Mononuclear cell (primary cell): Measurements from ENCODE around the gene PERCC1. TPM values are rescaled to one million over a fixed set of nuclear protein-coding genes. Genes with fewer than 3 reads are reported as not detected.
A peak's percentile ranks its signal among the peaks of the same experiment; 100 is the strongest.

Source experiments
- H3K27me3 ChIP-seq: 2 replicates; pipeline ENCODE4 v1.6.0; 2011; ENCODE audit warnings: low read length, control low read depth; ENCODE audit not compliant: insufficient read depth
- H3K4me1 ChIP-seq: 2 replicates; pipeline ENCODE4 v1.5.1; 2011; ENCODE audit warnings: mild to moderate bottlenecking, low read length, control low read depth; ENCODE audit not compliant: insufficient read depth
- H3K4me3 ChIP-seq: 2 replicates; pipeline ENCODE4 v1.5.1; 2011; ENCODE audit warnings: mild to moderate bottlenecking, low read length, moderate library complexity
- H3K9me3 ChIP-seq: 2 replicates; pipeline ENCODE4 v1.5.1; 2011; ENCODE audit warnings: low read depth, mild to moderate bottlenecking, control low read depth, low read length
- total RNA-seq: library from RNA; depleted of rRNA; stranded (reverse); fragments of >200 nt; gene quantifications from one replicate; pipeline ENCODE4 v1.2.3, GENCODE V29; 2012

PERCC1 gene
- total RNA-seq, 1 donor = 0.84 TPM

- Histone ChIP-seq H3K27me3 (no peaks in the 10 kb centered on the region), H3K4me1 (no peaks in the 10 kb centered on the region), H3K9me3 (no peaks in the 10 kb centered on the region), H3K4me3 (no peak overlapping the region)
Measured at GRCh38 chr16:1401061-1401757, 29.7 kb upstream of the PERCC1 start.

GRCh38 chr16:1401758-1402154 is 29.1 kb upstream of the PERCC1 start:
- H3K4me3 ChIP-seq = no peak overlapping the region
- H3K9me3 ChIP-seq = no peaks in the 10 kb centered on the region
- H3K27me3 ChIP-seq = no peaks in the 10 kb centered on the region
- no peaks in the 10 kb centered on the region for H3K4me1 ChIP-seq

- Histone ChIP-seq H3K4me3 (no peak overlapping the region), H3K27me3 (no peaks in the 10 kb centered on the region), H3K9me3 (no peaks in the 10 kb centered on the region), H3K4me1 (peaks cover 8% of the 10 kb centered on the region)
Measured at GRCh38 chr16:1403036-1403435, 27.8 kb upstream of the PERCC1 start.

- H3K9me3 ChIP-seq = no peaks in the 10 kb centered on the region
- H3K27me3 ChIP-seq = no peaks in the 10 kb centered on the region
- peaks cover 13% of the 10 kb centered on the region for H3K4me1 ChIP-seq
- H3K4me3 ChIP-seq = no peak overlapping the region
Measured at GRCh38 chr16:1403733-1404132, 27.1 kb upstream of the PERCC1 start.

GRCh38 chr16:1407753-1408152 is 23.1 kb upstream of the PERCC1 start:
- Histone ChIP-seq H3K9me3 (no peaks in the 10 kb centered on the region), H3K4me1 (peaks cover 18% of the 10 kb centered on the region), H3K27me3 (no peaks in the 10 kb centered on the region), H3K4me3 (no peak overlapping the region)

GRCh38 chr16:1408171-1408837 is 22.6 kb upstream of the PERCC1 start:
- H3K27me3 ChIP-seq = no peaks in the 10 kb centered on the region
- H3K9me3 ChIP-seq = no peaks in the 10 kb centered on the region
- H3K4me1 ChIP-seq = peaks cover 23% of the 10 kb centered on the region
- no peak overlapping the region for H3K4me3 ChIP-seq

GRCh38 chr16:1412847-1413246 is 18.0 kb upstream of the PERCC1 start:
- no peaks in the 10 kb centered on the region for H3K9me3 ChIP-seq
- H3K4me3 ChIP-seq = no peak overlapping the region
- H3K27me3 ChIP-seq = no peaks in the 10 kb centered on the region
- peaks cover 22% of the 10 kb centered on the region for H3K4me1 ChIP-seq

GRCh38 chr16:1413684-1414531 is 17.0 kb upstream of the PERCC1 start:
- H3K4me1 ChIP-seq = peaks cover 14% of the 10 kb centered on the region
- no peaks in the 10 kb centered on the region for H3K27me3 ChIP-seq
- peak overlapping the region; percentile 77 for H3K4me3 ChIP-seq
- H3K9me3 ChIP-seq = no peaks in the 10 kb centered on the region

- H3K4me1 ChIP-seq = peaks cover 21% of the 10 kb centered on the region
- no peaks in the 10 kb centered on the region for H3K9me3 ChIP-seq
- peak within 1 kb of the TSS; percentile 77 for H3K4me3 ChIP-seq
- H3K27me3 ChIP-seq = no peaks in the 10 kb centered on the region
Measured at GRCh38 chr16:1414532-1415260, 16.2 kb upstream of the PERCC1 start, which contains the start of gene UNKL. Gene UNKL, minus strand, starts transcription at chr16:1414704. Its CDS starts 13 bp downstream, at chr16:1414691.

- Histone ChIP-seq H3K9me3 (no peaks in the 10 kb centered on the region), H3K27me3 (no peaks in the 10 kb centered on the region), H3K4me1 (peaks cover 33% of the 10 kb centered on the region), H3K4me3 (no peak overlapping the region)
Measured at GRCh38 chr16:1416521-1416941, 14.3 kb upstream of the PERCC1 start.

- Histone ChIP-seq H3K4me1 (peaks cover 21% of the 10 kb centered on the region), H3K27me3 (no peaks in the 10 kb centered on the region), H3K4me3 (peak overlapping the region; percentile 63)
Measured at GRCh38 chr16:1420111-1420539, 10.8 kb upstream of the PERCC1 start.

GRCh38 chr16:1422076-1422475 is 8.8 kb upstream of the PERCC1 start:
- H3K9me3 ChIP-seq = no peaks in the 10 kb centered on the region
- no peaks in the 10 kb centered on the region for H3K27me3 ChIP-seq
- peaks cover 21% of the 10 kb centered on the region for H3K4me1 ChIP-seq
- no peak overlapping the region for H3K4me3 ChIP-seq

More at GRCh38 chr16:1420111-1420539, 10.8 kb upstream of the PERCC1 start:
- no peaks in the 10 kb centered on the region for H3K9me3 ChIP-seq

GRCh38 chr16:1424028-1424427 is 6.8 kb upstream of the PERCC1 start:
- Histone ChIP-seq H3K4me1 (peaks cover 27% of the 10 kb centered on the region), H3K9me3 (no peaks in the 10 kb centered on the region), H3K4me3 (no peak overlapping the region), H3K27me3 (no peaks in the 10 kb centered on the region)

- H3K4me1 ChIP-seq = peaks cover 14% of the 10 kb centered on the region
Measured at GRCh38 chr16:1425616-1426370, 5.1 kb upstream of the PERCC1 start.

More at GRCh38 chr16:1425616-1426370, 5.1 kb upstream of the PERCC1 start:
- Histone ChIP-seq H3K4me3 (no peak overlapping the region), H3K9me3 (no peaks in the 10 kb centered on the region), H3K27me3 (no peaks in the 10 kb centered on the region)
